Vagina (tissue), 2 donors: ENCODE results near the gene MALRD1.

Experiments used
- CTCF ChIP-seq, 3 experiments: fragments of 450-650 bp in 2 of 3; fragments of 200-600 bp in 1 of 3; sonication (generic) in 1 of 3; IDR thresholded peaks; one replicate each; pipeline ENCODE4 v1.5.1; 2017 to 2019; ENCODE audit warnings: antibody characterized with exemption in 3 of 3, mild to moderate bottlenecking in 2 of 3, moderate library complexity in 2 of 3
- POLR2A ChIP-seq, 2 donors: fragments of 450-650 bp; IDR thresholded peaks; one replicate each; pipeline ENCODE4 v1.6.1; 2017; ENCODE audit warnings: antibody characterized with exemption in 2 of 2, mild to moderate bottlenecking in 2 of 2, moderate library complexity in 2 of 2
- POLR2AphosphoS5 ChIP-seq, 2 donors: sonication (generic); formaldehyde crosslinking; IDR thresholded peaks; one replicate each; pipeline ENCODE4 v1.9.0; 2017; ENCODE audit warnings: antibody characterized with exemption in 2 of 2, mild to moderate bottlenecking in 2 of 2, low read depth in 1 of 2; ENCODE audit not compliant: insufficient read depth in 1 of 2

DNA sequence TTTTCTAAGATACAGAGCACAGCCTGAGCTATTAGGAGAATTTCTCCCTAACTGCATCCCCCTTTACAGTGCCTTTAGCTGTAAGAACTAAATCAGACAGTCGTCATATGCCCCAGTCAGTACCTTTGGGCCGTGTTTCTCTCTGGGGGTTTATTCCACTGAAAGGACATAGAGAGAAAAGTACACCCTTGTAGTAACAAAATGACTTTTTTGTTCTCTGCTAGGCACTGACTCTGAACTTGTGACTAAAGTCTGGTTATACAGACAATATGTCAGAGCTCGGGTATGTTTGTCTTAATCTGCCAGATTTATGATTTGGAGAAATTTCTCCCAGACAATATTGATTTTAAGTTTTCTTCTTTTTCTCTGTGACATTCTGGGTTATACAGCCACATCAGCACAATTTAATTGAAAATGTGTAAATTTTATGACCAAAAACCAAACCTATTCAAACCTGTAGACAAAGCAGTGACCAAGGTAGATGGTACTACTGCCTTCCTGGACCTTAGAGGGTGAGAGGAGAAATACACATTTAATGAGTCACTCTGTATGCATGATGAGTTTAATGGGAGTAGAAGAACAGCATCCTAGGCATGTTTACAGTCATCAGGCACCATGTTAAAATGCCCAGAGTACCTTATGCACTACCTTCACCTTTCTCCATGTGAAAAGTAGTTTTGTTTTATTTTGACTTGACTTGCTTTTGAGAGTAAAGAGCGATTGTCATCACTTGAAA, 611.5 kb downstream of the MALRD1 start:
- TF ChIP-seq CTCF (IDR thresholded peaks at IDR 0.05) (no peak), POLR2A (IDR thresholded peaks at IDR 0.05) (no peak), POLR2AphosphoS5 (IDR thresholded peaks at IDR 0.05; ENCODE audit: insufficient read depth in 1 of 2, low read depth in 1 of 2) (no peak)
